IMR-90 (cell line): ENCODE data around the gene LAIR1.

Experiments used
- CEBPB ChIP-seq: IDR thresholded peaks from 2 replicates; pipeline ENCODE4 v1.6.1; 2012; ENCODE audit warnings: low read depth, low read length, improper control_type of control experiment
- CTCF ChIP-seq: conservative IDR thresholded peaks from 2 replicates; pipeline ENCODE4 v1.5.1; 2012; ENCODE audit warnings: mild to moderate bottlenecking, low read depth, low read length, improper control_type of control experiment
- ELK1 ChIP-seq: fragments of 150-350 bp; IDR thresholded peaks from 2 replicates; pipeline ENCODE4 v1.6.1; 2016; ENCODE audit warnings: low read depth, mild to moderate bottlenecking, low read length, moderate library complexity, borderline replicate concordance
- FOS ChIP-seq: fragments of 150-350 bp; IDR thresholded peaks from 2 replicates; pipeline ENCODE4 v1.6.1; 2016; ENCODE audit warnings: low read depth, low read length
- MAZ ChIP-seq: IDR thresholded peaks from 2 replicates; pipeline ENCODE4 v1.6.1; 2012; ENCODE audit warnings: low read depth, mild to moderate bottlenecking, low read length, improper control_type of control experiment, moderate library complexity, borderline replicate concordance
- MXI1 ChIP-seq: IDR thresholded peaks from 2 replicates; pipeline ENCODE4 v1.6.1; 2012; ENCODE audit warnings: low read depth, mild to moderate bottlenecking, low read length, moderate library complexity, borderline replicate concordance
- NFE2L2 ChIP-seq: fragments of 150-350 bp; IDR thresholded peaks from 2 replicates; pipeline ENCODE4 v1.6.1; 2016; ENCODE audit warnings: low read depth, mild to moderate bottlenecking, low read length
- POLR2A ChIP-seq: IDR thresholded peaks from 2 replicates; pipeline ENCODE4 v1.6.1; 2012; ENCODE audit warnings: mild to moderate bottlenecking, low read depth, low read length
- RAD21 ChIP-seq: IDR thresholded peaks from 2 replicates; pipeline ENCODE4 v1.6.1; 2012; ENCODE audit warnings: low read length, improper control_type of control experiment
- RCOR1 ChIP-seq: IDR thresholded peaks from 2 replicates; pipeline ENCODE4 v1.6.1; 2012; ENCODE audit warnings: mild to moderate bottlenecking, low read length, improper control_type of control experiment; ENCODE audit not compliant: insufficient replicate concordance
- RFX5 ChIP-seq: IDR thresholded peaks from 2 replicates; pipeline ENCODE4 v1.8.0; 2012; ENCODE audit warnings: low read depth, mild to moderate bottlenecking, low read length, moderate library complexity
- SMC3 ChIP-seq: fragments of 150-350 bp; IDR thresholded peaks from 2 replicates; pipeline ENCODE4 v1.6.1; 2016; ENCODE audit warnings: low read depth, mild to moderate bottlenecking, antibody characterized with exemption, low read length, moderate library complexity

DNA sequence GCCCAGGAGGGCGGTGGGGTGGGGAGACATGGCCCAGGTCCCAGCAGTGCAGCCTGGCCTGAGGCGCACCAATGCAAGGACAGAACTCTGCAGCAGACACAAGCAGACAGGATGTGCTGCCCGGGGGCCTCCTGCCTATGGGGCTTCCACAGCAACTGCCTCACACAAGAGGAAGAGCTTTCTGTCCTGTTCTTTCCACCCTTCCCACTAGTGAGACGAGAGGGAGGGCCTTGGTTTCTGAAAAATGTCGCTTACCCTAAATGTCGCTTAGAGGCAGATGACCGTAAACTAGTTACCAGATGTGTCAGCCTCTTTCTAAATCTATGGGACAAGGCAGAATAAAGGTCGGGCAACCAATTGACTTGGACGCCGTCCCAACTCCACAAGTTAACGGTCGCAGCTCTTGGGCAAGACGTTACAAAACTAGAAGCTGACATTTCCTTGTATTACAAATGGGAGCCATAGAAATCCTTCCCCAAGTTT is at the start of gene LAIR1:
- TF ChIP-seq POLR2A (no peak), CEBPB (no peak), CTCF (no peak), RCOR1 (no peak), RFX5 (no peak), NFE2L2 (no peak), MXI1 (no peak), MAZ (no peak), FOS (no peak), SMC3 (no peak), RAD21 (no peak), ELK1 (no peak)
